Limb (tissue), 2 donors: Measurements from ENCODE around the gene TIAM1.

ENCODE experiments used
- DNase-seq, 2 donors: peaks; one replicate each; pipeline ENCODE4 v3.0.0-alpha.2; 2016; ENCODE audit errors: extremely low spot score in 2 of 2

Gene TIAM1

DNA sequence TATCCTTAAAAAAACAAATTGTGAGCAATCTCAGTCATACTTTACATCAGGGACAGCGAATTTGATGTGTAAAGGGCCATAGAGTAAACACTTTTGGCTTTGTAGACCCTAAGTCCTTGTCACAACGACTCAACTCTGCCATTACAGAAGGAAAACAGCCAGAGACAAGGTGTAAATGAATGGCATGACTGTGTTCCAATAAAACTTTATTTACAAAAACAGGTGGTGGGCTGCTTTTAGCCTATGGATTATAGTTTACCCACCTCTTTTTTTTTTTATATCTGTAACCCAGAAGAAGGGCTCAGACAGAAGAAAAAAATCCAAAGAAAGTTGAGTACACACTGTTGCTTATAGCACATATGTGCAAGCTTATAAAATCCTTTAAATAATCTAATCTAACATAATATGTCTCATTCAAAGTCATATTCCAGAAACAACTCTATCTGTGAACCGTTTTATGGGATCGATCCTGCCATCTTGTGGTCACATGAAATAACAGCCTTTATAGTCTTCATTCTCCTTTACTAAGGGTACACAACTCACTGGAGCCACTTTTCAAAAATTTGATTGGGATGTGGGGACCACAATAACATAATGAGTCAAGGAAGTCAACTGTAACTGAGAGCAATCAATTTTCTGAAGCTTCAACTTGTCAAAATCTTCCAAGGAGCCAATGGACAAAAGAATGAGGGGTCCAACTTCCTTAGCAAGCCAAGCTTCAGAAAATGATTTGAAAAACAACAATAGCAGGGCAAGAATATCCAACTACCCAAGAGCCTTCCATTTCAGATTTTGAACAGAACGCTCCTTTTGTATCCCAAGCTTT, 163.6 kb downstream of the TIAM1 start:
- peak in 1 of 2 donors; percentile 60 for DNase-seq

DNA sequence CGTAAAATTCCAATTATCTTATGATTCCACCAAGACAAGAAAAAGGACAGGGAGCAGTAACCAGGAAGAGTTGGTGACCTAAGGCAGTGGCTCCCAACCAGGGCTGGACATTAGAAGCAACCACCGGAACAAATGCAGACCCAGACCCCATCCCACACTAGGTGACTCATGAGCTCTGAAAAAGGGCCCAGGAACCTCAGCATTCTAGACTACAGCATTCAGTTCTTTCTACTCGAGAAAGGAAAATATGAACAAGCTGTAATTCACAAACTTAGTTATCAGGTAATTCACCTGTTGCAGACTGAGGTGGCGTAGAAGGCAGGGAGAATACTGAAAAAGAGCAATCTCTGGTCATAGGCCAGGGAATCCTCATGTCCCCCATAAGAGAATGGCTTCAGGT, 167.3 kb downstream of the TIAM1 start:
- no peak for DNase-seq

- DNase-seq = no peak
Observed at GRCh38 chr21:31176080-31176551, 167.9 kb downstream of the TIAM1 start.

- peak in 1 of 2 donors; percentile 7 for DNase-seq
Observed at GRCh38 chr21:31173881-31174555, 170.0 kb downstream of the TIAM1 start.

GRCh38 chr21:31172328-31172727, 171.7 kb downstream of the TIAM1 start:
- DNase-seq = no peak

DNA sequence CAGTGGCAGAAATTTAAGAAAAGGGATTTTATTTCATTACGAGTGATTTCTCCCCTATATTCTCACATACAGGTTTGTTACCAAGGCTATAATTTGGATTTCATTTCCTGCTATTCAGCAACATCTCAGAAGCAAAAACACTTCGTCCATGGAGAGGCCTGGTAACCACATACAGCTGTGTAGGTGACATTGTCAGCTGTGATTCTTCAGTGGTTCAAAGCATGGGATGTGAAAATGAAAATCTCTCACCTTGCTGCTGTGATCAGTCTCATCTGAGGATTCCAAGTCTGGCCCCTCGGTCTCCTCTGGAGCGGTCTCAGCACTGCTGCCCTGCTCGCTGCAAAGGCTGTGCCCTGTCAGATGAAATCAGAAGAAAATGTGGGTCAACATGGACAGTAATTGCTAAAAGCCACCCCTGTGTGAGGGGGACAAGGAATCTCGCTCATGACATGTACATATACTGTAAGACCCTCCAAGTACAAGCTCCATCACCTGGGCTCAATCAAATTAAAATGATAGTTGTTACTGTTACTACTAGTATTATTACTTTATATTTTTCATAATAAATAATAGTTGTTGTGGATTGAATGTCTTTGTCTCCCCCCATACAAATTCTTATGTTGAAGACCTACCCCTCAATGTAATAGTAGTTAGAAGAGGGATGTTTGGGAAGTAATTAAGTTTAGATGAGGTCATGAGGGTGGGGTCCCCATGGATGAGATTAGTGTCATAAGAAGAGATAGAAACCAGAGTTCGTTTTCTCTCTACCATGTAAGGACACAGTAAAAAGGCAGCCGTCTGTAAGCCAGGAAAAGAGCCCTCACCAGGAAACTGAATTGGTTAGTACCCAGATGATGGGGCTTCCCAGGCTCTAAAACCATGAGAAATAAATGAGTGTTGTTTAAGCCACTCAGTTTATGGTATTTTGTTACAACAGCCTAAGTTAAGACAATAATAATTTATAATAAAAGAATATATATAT, 179.1 kb downstream of the TIAM1 start:
- no peak for DNase-seq

DNA sequence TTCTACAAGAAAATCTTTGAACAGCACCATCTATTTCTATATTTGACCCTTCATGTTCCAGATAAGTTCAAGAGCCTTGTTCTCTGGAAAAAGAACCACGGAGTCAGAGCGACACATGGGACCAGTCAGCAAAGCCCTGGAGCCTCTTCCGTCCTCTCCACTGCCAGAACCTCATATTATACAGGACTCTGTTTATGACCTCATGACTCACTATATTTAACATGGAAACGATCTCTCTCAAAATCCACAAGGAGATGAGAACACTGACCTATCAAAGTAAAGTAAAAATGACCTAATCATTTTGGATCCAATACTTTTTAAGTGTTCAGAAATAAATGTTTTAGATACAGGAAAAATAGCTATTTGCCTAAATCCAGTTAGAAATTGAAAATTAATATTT, 181.2 kb downstream of the TIAM1 start:
- DNase-seq = peak in 1 of 2 donors; percentile 24

- no peak for DNase-seq
Observed at GRCh38 chr21:31162079-31162699, 181.9 kb downstream of the TIAM1 start.

DNA sequence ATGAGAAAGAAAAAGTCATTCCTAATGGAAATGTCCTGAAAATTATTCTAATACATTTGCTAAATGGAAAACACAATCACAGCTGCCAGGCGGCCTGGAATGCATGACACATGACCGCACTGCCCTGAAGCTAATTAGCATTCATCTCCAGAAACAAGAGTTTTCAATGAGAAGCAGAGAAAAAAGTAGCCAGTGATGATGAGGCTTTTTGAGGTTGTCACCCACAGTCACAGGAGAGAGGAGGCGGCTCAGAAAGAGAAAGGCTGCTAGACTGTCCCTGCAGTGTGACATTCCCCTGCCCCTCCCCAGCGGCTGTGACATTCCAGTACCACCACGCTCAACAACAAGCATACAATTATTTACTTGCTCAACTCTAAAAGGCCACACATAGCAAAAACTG, 182.9 kb downstream of the TIAM1 start:
- DNase-seq = no peak

DNA sequence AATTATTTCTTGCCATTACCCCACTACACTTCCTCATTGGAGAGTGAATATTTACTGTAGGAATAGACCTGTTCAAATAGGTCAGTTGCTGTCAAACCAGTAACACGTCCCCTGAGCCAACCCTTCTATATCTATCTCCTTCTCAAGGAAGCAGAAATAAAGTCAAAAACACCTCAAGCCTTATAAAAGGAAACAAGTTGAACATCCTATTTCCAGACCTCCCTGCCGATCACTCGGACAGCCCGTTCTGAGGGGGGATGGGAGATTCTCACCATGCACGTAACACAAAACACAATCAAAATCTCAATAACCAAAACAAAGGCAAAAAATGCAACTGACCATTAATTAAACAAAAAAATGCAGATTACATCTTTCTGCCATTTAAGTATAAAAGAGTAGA, 184.3 kb downstream of the TIAM1 start:
- no peak for DNase-seq

DNA sequence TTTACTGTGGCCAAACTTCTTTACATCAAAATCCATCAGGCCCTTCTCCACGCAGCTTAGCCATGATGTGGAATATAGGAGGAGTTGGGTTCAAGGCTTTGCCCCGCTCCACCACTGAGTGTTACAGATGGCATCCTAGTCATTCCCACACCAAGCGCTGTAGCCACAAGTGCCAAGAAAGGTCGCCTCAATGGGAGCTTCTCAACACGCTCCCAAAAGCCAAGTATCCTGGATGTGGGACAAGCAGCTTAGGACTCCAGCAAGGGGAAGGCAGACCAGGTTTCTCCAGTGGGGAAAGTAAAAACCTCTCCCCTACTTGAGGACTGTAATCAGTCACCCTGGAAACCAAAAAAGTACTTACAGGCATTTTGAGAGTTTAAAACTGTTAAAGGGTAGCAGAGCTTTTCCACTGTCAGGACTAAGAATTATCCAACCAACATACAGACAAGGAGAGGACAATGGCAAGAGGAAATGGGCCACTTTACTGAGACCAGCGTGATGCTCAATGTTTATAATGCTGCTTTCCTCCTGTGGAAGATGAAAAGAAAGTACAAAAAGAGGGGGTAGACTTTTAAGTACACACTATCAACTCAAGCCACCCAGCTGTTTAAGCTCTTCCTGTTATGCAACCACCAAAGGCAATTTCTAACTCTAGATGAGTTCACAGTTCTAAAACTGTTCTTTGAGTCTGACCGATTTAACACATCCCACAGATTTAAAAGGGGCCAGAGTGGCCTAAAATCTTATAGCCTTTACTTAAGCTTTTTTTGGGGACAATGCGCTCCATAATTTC, 185.1 kb downstream of the TIAM1 start:
- no peak for DNase-seq

GRCh38 chr21:31157756-31158155, 186.3 kb downstream of the TIAM1 start:
- no peak for DNase-seq

DNA sequence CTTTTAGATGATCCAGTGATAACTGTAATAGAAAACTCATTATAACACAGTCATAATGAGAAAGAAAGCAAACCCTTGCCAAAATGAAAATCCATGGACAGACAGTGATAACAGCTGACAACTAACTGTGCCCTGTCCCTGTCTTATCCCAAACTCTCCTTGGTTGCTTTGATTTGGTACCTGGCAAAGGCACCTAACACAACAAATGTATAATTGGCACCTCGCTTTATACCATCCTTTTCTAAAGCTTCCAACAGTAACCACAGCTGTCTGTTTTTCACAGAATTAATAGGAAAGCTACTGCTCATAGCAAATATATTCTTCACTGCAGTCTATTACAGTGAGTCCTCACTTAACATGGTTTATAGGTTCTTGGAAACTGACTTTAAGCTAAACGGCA, 187.4 kb downstream of the TIAM1 start:
- no peak for DNase-seq

DNA sequence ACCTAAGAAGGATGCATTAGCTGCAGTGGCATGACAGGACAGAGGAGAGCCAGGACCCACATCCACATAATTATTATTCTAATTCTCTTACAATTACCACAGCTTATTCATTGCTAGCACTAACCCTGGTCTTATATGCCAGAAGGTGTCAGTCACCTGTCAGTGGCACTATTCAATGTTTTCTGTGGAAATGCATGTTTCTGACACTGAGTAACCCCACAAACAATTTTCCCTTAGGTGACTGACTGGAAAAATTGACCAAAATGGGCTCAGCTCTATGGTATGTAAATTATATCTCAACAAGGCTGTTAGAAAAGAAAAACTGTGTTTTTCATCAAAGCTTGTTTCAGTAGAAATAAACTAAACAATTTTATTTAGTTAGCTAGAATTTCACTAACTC, 187.9 kb downstream of the TIAM1 start:
- DNase-seq = no peak

DNA sequence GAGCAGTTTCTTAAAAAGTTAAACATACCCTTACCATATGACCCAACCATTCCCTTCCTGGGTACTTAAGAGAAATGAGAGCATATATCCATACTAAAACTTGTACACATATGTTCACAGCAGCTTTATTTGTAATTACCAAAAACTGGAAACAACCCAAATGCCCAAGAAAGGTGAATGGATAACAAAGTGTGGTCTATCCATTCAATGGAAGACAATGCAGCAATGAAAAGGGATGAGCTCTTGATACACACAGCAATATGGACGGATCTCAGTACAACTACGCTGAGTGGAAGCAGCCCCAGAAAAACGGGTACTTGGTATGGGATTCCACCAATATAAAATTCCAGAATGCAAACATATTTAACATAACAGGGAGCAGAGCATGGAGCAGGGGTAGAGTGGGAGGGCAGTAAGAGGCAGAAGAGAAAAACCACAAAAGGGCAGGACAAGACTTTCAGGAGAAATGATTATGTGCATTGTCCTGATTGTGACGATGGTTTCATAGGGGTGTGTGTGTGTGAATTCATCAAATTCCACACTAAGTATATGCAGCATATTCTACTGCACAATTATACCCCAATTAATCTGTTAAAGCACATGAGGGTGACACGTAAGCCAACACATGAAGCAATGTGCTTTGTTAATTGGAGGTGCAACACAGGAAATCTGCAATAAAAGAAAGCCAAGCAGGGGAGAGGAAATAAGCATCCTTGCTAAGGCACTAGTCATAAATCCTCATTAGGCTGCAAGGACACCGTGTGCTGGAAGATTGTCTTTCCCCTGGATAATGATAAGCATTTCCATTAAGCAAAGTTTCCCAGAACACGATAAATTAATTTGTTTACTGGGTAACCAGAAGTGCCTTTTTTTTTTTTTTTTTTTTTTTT, 192.7 kb downstream of the TIAM1 start:
- no peak for DNase-seq

GRCh38 chr21:31145274-31145673, 198.8 kb downstream of the TIAM1 start:
- no peak for DNase-seq

DNA sequence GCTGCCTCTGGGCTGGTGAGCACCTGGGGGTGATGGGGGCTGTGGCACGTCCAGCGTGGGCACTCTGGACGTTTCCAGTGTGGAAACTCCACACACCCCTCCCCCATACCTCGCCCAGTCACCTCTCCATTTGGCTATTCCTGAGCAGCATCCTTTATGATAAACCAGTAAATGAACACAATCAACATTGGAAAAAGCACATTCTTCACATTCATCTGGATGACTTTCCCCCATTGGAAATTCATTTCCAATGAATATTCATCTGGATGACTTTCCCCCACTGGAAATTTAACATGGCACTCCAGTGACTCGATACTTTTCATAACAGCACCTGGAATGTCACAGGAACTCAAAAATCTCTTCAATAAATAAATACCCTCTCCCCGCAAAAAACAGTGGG, 201.0 kb downstream of the TIAM1 start:
- DNase-seq = no peak

GRCh38 chr21:31142600-31142999, 201.5 kb downstream of the TIAM1 start:
- no peak for DNase-seq

DNA sequence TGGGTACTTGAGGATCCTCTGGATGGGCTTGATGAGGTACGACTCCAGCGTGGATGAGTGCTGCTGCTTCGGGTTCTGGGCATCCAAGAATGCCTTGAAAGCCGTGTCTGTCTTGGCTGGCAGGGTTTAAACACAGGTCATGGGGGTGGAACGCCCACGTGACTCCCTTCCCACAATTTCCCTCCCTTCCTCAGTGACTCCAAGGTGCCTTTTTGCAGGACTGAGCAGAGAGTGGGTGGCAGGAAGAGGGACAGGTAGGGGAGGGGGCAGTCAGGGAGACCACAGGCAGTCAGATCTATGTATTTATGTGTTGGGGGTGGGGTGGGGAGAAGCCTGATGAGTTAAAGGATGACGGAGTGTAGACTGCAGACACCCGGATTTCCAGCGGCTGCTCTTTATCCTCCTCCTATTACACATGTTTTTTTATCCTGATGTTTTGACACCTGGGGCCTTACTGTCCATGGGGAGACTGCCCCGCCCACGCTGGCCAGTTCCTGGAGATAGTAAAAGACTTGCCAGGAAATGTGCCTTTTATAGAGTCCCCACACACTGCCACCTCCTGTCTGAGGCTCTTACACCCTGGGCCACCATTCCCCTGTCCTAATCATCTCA, 202.6 kb downstream of the TIAM1 start:
- DNase-seq = no peak
